OCI-LY7 (cell line): ENCODE data around the gene ARMH4. TPM values are rescaled to one million over a fixed set of nuclear protein-coding genes. Genes with fewer than 3 reads are reported as not detected.

Experiments used
- BruUV-seq: library from RNA; stranded (reverse); fragments of 400-500 nt; replicated peaks from 2 replicates; lab custom pipeline; 2021; lab: Mats Ljungman, UMichigan
- CTCF ChIA-PET: fragments of 300-600 bp; sonication (Branson Sonifier 250); formaldehyde crosslinking; loops from one replicate; lab custom pipeline; 2022; ENCODE audit warnings: antibody characterized with exemption; ENCODE audit not compliant: unreplicated experiment; lab: Charles Lee
- POLR2A ChIA-PET: fragments of 300-600 bp; sonication (Branson Sonifier 250); formaldehyde crosslinking; loops from one replicate; lab custom pipeline; 2022; ENCODE audit warnings: antibody characterized with exemption; lab: Charles Lee
- DNase-seq: peaks from one replicate; pipeline ENCODE4 v3.0.0-alpha.2; 2015; ENCODE audit warnings: low spot score
- H2AFZ ChIP-seq: fragments of 200-600 bp; sonication (generic), shearing (Covaris generic); 2 replicates; pipeline ENCODE4 v1.6.1; 2014; ENCODE audit warnings: mild to moderate bottlenecking, antibody characterized with exemption, low read length, moderate library complexity
- H3K27ac ChIP-seq: fragments of 200-600 bp; sonication (generic); 2 replicates; pipeline ENCODE4 v1.5.1; 2014; ENCODE audit warnings: mixed run types, low read depth, mild to moderate bottlenecking, moderate library complexity, low read length, inconsistent platforms; ENCODE audit not compliant: poor library complexity, severe bottlenecking
- H3K36me3 ChIP-seq: fragments of 200-600 bp; sonication (generic); 2 replicates; pipeline ENCODE4 v1.6.1; 2014; ENCODE audit warnings: mild to moderate bottlenecking, antibody characterized with exemption, low read length, moderate library complexity, mixed read lengths; ENCODE audit not compliant: insufficient read depth
- H3K4me1 ChIP-seq: fragments of 200-600 bp; sonication (generic); 2 replicates; pipeline ENCODE4 v1.5.1; 2014; ENCODE audit warnings: mild to moderate bottlenecking, low read length; ENCODE audit not compliant: insufficient read depth, poor library complexity, severe bottlenecking
- H3K4me2 ChIP-seq: fragments of 200-600 bp; sonication (generic); 2 replicates; pipeline ENCODE4 v1.6.1; 2014; ENCODE audit warnings: mild to moderate bottlenecking, low read length
- H3K4me3 ChIP-seq: fragments of 200-600 bp; sonication (generic); 2 replicates; pipeline ENCODE4 v1.5.1; 2014; ENCODE audit warnings: mild to moderate bottlenecking, low read depth, low read length; ENCODE audit not compliant: poor library complexity, severe bottlenecking
- H3K79me2 ChIP-seq: fragments of 200-600 bp; sonication (generic); 2 replicates; pipeline ENCODE4 v1.6.1; 2016; ENCODE audit warnings: low read depth, mild to moderate bottlenecking, low read length, moderate library complexity, mixed read lengths; ENCODE audit not compliant: insufficient read depth
- H3K9me2 ChIP-seq: fragments of 200-600 bp; sonication (generic); 2 replicates; pipeline ENCODE4 v1.6.1; 2016; ENCODE audit warnings: mild to moderate bottlenecking, low read length, mixed read lengths; ENCODE audit not compliant: insufficient read depth
- H3K9me3 ChIP-seq: fragments of 200-600 bp; sonication (generic); 2 replicates; pipeline ENCODE4 v1.6.1; 2014; ENCODE audit warnings: mild to moderate bottlenecking, mixed run types, low read length, mixed read lengths
- H4K20me1 ChIP-seq: fragments of 200-600 bp; sonication (generic); 2 replicates; pipeline ENCODE4 v1.6.1; 2014; ENCODE audit warnings: mild to moderate bottlenecking, antibody characterized with exemption, low read length, moderate library complexity, mixed read lengths; ENCODE audit not compliant: insufficient read depth
- CTCF ChIP-seq: fragments of 200-600 bp; sonication (generic); conservative IDR thresholded peaks from 2 replicates; pipeline ENCODE4 v1.5.1; 2014; ENCODE audit warnings: mild to moderate bottlenecking, antibody characterized with exemption, low read length, moderate library complexity, mixed read lengths
- EZH2phosphoT487 ChIP-seq: fragments of 200-600 bp; sonication (generic); IDR thresholded peaks from 2 replicates; pipeline ENCODE4 v1.6.1; 2018; ENCODE audit warnings: low read depth, borderline replicate concordance, mild to moderate bottlenecking, mixed run types, antibody characterized with exemption, low read length, moderate library complexity, mixed read lengths
- intact Hi-C: fragments of 100-400 bp; cut with micrococcal nuclease; formaldehyde crosslinking; loops from one replicate; pipeline ENCODE4 v1.10.0; 2022; ENCODE audit not compliant: unreplicated experiment
- total RNA-seq, 2 experiments: library from RNA; depleted of rRNA in 1 of 2; stranded (reverse); fragments of >200 nt in 1 of 2; shearing (Covaris generic) in 1 of 2; gene quantifications; 2 replicates each; pipeline ENCODE4 v1.2.3, GENCODE V29; 2014 to 2022

ARMH4 gene
- total RNA-seq, 2 experiments from 2014 or later = 0.25 TPM; not detected in 1

- Histone ChIP-seq H4K20me1 (peaks cover 5% of the 10 kb centered on the region; the same call in 1 of the 2 replicates), H3K36me3 (peaks cover 22% of the 10 kb centered on the region), H2AFZ (peak overlapping the region; percentile 75; the same call in 1 of the 2 replicates), H3K9me3 (no peaks in the 10 kb centered on the region), H3K4me3 (peak overlapping the region; percentile 95), H3K27ac (peak overlapping the region; percentile 59), H3K4me1 (peaks cover 18% of the 10 kb centered on the region), H3K4me2 (peak overlapping the region; percentile 87), H3K9me2 (no peaks in the 10 kb centered on the region), H3K79me2 (peaks cover 27% of the 10 kb centered on the region)
- ChIA-PET POLR2A (interaction anchor here (0.6 to 3.0 kb wide), 4 partner anchors 9 to 811 kb away, joined by 3 to 13 read pairs (median 3); partner anchors contain the start of genes KIAA0586, PSMA3 and TIMM9), CTCF (no interaction called here)
- DNase-seq = no peak
- no peak for TF ChIP-seq CTCF
- no peak for TF ChIP-seq EZH2phosphoT487
- no TSS peak for BruUV-seq
- intact Hi-C loops = loop anchor here (1.0 to 5.0 kb wide), 3 partner anchors 44 to 808 kb away; partner anchors contain the start of genes ARID4A, NAA30 and PSMA3
These were observed 48.4 kb upstream of the ARMH4 start for GRCh38 chr14:58200480-58200841.

- no TSS peak for BruUV-seq
These were observed 47.9 kb upstream of the ARMH4 start, which contains the start of gene ACTR10 for GRCh38 chr14:58199726-58200479. ACTR10 (plus strand) TSS chr14:58200149; CDS start chr14:58200218, 69 bp downstream.

More at GRCh38 chr14:58199726-58200479, 47.9 kb upstream of the ARMH4 start, which contains the start of gene ACTR10:
- Histone ChIP-seq H2AFZ (peak within 1 kb of the TSS; percentile 98), H3K27ac (peak within 1 kb of the TSS; percentile 59), H3K4me2 (peak within 1 kb of the TSS; percentile 95), H4K20me1 (peaks cover 5% of the 10 kb centered on the region; the same call in 1 of the 2 replicates), H3K79me2 (peaks cover 27% of the 10 kb centered on the region), H3K9me3 (no peaks in the 10 kb centered on the region), H3K4me1 (peaks cover 18% of the 10 kb centered on the region), H3K36me3 (peaks cover 20% of the 10 kb centered on the region), H3K4me3 (peak within 1 kb of the TSS; percentile 95), H3K9me2 (no peaks in the 10 kb centered on the region)
- DNase-seq = peak; percentile 91
- TF ChIP-seq EZH2phosphoT487 (no peak), CTCF (no peak)
- CTCF ChIA-PET = interaction anchor here (0.6 kb wide), 1 partner anchor 118 kb away, joined by 4 read pairs; no protein-coding TSS in a partner anchor
- POLR2A ChIA-PET = interaction anchor here (0.6 to 3.0 kb wide), 6 partner anchors 9 to 810 kb away, joined by 3 to 13 read pairs (median 4); partner anchors contain the start of genes KIAA0586, PSMA3 and TIMM9
- intact Hi-C loops = loop anchor here (1.0 to 5.0 kb wide), 3 partner anchors 44 to 808 kb away; partner anchors contain the start of genes ARID4A, NAA30 and PSMA3
